Right hindlimb (tissue), 1 donor: ENCODE measurements around the gene FEZF1.
A peak's percentile ranks its signal among the peaks of the same experiment; 100 is the strongest.
"Not testable (repeated sequence)": the region's sequence is repeated elsewhere in the genome, so short reads cannot be mapped to it uniquely, and the experiment has no call there.

ENCODE experiments used
- DNase-seq: peaks from one replicate; pipeline ENCODE4 v3.0.0-alpha.2; 2018

The FEZF1 gene

DNA sequence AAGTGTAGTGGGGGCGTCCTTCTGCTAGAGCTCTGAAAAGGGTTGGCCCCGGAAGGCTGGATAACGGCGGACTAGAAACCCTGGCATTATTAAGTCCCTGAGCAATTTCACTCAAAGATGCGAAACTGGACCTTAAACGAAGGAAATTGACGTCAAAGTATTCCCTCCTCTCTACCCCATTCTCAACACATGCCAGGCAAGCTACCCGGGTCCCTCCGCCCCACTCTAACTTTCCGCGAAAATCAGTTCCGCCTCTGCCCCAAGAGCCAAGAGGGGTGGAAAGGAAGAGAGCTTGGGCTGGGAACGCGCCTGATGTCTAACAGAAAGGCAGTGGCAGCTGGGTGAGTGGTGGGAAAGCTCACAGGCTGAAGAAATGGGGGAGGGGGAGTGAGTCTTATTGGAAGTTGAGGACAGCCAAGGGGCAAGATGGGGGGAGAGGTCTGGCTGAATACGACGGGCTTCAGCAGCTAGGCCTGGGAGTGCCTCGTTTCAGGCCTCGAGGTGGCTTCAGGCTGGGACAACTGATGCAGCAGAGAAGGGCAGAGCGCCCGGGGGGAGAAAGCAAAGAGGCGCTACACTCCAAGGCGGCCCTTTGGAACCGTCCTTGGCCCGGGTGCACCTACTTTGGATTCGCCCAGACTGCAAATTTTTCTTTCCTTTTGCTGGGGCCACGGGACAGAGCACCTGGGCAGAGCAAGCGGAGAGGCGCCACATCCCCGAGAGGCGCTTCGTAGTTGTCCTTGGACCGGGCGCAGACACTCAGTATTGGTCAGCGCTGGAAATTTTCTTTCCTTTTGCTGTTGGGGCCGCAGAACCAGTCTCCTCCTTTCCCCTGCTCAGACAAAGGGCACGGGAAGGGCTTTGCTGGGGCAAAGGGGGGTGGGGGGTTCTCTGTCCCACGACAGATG is 2.0 kb upstream of the FEZF1 start:
- DNase-seq = peak; percentile 18

DNA sequence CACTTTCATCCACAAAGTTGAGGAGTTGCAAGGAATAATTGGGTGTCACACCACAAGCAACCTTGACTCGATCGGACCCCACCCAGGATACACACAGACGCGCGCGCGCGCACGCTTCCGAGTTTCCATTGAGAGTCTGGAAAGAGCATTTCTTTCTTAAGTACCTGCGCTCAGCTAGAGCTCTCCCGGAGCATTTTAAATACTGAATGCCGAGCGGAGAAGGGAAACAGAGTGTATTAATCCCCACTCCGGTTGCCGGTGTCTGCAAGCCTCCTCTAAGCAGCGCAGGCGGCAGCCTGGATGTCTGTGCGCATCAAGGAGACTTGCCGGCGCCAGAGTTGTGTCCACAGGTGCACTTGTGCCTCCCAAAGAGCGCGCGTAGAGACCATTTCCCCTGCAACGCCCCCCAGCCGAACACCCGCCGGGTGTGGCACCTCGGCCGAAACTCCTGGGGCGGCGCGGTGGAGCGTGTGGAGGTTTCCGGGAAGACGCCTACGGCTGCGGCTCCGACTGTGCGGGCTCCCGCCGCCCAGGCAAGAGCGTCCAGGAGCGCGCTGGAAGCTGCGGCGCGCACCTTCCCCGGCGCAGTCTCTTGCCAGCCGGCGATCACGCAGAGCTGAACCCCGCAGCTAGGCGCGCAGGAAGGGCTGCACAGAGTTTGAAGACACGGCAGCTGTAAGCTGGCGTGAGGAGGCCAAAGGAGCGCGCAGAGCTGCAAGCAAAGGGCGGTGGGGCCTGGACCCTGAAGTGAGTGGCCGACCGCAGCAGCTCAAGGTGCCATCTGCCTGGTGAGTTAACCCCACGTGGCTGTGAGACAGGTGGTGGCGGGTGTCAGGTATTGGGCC is 1.1 kb upstream of the FEZF1 start:
- peak; percentile 20 for DNase-seq

DNA sequence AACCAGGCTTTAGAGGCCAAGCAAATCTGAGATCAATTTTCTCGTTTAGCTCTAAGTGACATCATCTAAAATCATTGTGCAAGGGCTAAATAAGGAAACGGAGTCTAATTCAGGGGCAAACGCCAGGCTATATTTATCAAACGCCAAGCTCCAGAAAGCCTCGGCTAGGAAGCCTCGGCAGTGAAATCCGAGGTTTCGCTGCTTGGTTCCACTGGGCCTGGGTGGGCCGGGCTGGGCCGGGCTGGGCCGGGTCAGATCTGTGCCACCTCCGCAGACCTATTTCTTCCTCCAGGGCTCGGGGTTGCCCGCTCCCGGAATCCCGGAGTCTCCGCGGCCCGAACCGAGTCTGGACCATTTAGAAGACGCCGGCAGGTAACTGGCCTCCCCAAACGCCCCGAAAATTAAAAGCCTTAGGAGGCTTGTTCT is 459 bp upstream of the FEZF1 start:
- no peak for DNase-seq

DNA sequence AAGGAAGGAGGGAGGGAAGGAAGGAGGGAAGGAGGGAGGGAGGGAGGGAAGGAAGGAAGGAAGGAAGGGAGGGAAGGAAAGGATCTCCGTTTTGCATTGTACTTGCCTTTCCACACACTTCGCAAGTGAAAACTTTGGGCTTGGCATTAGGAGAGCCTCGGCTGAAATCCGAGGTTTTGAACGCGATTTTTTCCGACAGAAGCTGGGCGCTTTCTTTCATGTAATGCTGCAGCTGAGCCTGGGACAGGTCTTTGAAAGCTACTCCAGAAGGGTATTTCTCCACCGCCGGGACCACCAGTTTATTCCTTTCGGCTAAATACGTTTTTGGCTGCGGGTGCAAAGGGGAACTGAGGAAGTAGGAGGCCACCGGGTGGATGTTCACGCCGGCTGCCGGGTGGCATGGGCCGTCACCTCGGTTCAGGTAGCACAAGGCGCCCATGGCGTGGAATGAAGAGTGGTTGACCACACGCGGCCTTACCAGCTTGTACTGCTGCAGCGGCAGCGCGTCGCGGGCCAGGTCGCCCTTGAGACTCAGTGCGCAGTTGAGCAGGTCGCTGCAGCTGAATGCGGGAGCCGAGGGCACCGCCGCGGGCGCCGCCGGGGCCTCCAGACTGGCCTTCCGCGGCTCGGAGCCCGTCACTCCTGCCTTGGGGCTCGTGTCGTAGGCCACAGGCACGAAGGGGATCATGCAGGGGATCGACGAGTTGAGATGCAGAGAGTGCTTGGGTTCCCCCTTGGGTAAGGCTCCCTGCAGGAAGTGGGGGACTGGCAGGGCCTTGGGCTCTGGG is 825 bp downstream of the FEZF1 start:
- peak; percentile 22 for DNase-seq

DNA sequence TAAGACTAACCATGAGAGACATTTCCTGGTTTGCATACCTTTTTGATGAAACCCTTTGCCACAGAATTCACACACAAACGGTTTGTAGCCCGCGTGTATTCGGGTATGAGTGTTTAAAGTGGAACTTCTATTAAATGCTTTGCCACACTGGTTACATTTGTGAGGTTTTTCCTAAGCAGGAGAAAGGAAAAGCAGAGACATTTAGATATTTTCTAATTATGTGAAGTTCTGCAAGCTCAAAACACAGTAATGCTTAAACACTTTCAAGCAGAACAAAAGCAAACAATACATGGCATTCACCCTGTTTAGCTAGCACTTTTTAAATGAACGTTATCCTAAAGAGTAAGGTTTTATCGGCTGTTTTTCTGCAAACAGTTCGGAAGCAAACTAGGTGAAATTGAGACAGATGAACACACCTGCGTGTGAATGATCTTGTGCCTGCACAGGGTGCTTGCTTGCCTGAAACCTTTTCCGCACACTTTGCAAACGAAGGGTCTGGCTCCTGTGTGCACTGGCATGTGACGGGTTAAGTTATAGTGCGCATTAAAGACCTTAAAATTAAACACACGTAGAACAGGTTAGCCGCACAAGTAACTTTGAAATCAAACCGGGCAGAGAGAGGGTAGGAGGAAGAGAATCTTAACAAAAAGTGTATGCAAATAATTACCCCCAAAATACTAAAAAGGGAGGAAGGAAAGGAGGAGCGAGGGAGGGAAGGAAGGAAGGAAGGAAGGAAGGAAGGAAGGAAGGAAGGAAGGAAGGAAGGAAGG is 1.6 kb downstream of the FEZF1 start:
- no peak for DNase-seq

DNA sequence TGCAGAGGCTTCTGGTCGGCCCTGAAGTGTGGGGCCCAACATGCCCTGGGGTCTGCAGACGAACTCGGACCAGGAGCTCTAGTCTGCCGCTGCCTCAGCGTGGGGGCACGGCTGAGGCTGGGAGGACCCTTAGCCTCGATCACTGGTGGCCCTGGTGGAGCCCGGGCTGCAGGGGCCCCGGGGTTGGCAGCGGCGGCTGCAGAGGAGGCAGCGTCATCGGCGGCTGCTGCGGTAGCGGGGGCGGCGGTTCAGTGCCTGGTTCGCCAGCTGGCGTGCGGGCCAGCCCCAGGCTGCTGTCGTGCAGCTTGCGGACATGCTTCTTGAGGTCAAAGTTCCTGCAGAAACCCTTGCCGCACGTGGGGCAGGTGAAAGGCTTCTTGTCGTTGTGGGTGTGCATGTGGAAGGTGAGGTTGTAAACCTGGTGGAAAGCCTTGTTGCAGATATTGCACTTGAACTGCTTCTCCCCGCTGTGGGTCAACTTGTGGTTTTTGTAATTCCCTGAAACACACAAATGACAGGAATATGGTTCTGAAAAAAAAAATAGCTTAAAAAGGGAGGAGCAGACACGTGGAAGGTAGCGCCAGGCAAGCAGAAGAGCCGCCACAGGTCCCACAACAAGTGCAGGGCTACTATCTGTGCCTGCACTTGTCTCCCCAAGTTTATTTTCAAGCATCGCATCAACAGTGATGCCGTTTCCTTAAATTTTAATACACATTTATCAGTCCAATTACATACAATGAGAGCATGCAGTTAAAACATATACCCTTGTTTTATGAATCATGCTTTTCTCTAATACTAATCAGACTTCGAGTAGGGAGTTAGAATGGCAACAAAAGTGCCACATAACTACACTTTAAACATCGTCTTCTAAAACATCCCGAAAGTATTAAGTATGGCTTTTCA is 2.4 kb downstream of the FEZF1 start:
- peak; percentile 22 for DNase-seq

DNA sequence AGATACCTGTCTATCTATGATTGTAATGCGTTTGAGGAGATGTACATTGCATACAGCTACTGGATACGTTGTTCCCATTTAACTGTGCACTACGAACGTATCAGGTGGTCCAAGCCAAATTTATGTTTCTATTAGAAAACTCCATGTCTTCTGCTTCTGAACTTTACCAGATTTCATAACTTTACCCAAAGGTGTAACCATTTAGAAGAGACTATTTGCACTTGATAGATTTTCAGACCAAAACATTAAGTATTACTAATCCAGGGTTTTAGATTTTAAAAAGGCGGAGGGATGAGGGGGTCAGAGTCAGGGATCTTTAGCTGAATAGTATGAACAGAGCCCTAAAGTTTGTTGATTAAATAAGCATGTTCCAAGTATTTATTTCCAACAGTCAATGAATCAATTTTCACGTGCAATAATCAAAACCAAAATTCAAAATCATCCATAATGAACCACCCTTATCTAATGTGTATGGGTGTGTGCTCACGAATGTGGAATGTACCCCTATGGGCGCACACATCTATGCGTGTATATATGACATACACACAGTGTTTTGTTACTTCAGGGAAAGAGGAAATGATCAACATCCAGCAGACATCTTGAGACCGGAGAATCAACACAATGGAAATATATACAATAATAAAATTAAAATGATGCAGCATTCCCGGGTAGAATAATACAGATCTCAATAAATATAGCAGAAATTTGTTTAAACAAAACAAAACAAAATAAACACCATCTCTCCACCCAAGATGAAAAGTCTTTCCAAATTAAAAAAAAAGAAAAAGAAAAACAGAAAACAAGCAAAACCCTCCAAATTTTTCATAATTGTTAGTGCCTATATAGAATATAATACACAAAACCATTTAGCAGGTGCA is 3.4 kb downstream of the FEZF1 start:
- DNase-seq = no peak

DNA sequence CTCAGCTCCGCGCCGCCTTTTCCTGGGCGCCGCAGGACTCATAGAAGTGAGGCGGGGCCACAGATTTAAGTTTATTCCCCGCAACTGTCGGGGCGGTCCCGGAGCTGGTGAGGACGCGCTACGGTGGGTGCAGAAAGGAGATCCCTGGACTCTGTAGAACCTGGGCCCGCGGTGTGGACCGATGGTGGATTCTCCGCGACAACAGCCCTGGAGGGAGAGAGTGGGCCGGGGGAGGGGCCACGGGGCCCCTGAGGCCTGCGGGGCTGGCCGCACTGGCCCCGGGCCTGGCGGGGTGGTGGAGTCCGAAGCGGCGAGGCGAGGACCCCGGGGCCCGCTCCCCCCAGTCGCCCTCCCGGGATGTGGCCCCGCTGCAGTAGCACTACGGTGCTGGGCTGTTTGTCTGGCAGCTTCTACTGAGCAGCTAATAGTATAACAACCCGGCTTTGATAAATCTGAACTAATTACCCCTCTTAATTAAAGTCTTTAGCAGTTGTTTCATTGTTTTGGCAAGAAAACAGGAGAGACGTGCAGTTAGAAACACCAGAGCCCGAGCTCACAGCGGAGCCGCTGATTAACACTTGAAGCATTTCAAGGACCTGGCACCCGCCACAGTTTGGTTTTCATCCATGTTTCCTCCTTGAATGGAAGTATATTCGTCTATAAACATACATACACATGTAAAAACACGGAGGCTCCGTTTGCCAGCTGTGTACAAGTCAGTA is 4.2 kb downstream of the FEZF1 start:
- DNase-seq = no peak

DNA sequence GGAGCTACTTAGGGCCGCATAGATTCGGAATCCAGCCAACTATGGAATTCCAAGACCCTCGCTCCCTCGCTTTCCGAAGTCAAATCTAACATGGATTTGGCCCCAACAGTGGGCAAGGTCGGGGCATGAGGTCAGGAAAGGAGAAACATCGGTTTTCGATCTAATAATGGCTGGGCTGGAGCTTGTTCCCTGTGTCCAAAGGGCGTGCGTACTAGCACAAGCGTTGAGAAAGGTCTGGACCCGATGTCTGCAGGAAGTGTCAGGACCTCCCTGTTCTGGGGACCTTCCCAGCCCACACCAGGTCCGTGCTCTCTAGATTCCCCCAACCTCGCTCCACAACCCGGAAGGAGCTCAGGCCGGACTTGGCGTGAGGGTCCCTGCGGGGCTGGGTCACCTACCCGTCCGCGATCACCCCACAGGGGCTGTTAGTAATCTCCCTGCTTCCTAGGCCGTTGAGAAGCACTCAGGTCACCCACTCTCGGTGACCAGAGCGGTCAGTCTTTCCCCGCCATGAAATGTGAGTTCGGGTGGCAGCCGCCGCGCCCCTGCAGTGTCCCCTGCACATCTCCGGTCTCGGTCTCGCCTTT is 4.8 kb downstream of the FEZF1 start:
- peak; percentile 19 for DNase-seq

DNA sequence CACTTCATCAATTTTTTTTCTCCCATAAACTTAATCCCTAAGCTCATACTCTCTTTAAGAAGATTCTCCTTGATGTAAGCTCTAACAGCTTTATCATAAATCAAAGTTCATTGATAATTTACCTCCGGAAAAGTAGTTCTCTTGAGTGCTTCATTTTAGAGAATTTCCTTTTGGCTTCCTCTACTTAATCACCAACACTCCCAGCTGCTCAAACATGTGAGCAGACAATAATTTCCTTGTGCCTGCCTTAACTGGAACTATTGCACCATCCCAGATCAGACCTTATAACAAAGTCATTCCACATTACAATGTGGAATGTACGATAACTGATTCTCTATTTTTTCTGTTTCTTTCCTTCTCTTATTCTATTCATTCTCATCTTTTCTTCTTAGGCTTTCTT is 5.9 kb downstream of the FEZF1 start:
- DNase-seq = no peak

DNA sequence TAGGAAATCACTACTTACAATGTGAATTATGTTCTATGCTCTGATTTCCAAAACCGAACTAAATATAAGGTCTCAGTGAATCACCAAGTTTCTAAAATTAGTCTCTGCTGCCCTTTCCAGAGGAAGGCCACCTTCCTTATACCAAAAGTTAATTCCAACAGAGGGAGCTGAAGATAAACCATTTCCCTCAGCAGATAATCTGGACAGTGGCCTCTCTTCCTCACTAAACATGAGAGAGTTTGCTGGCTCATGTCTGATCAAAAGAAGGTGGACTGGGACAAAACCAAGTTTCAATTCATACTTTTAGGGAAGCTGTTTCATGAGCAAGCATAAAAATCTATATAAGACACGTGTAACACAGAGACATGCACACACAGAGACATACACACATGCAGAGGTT is 6.4 kb downstream of the FEZF1 start:
- no peak for DNase-seq

DNA sequence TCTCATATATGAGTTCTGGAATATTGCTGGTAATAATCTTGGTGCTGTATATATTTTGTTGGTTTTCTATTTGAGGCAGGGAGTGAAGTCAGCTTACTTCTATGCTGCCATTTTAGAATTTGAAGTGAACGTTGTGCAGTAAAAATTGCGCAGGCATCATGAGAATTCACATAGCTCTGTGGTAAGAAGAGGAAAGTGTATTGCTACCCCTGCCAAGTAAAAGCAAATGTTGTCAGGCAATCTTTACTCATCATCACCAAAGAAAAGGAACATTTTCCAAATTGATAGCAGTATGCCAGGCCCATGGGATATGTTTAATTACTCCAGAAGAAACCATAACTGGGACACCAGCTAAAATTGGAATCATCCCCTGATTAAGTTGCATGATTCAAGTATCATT is 13.4 kb downstream of the FEZF1 start:
- DNase-seq = no peak

DNA sequence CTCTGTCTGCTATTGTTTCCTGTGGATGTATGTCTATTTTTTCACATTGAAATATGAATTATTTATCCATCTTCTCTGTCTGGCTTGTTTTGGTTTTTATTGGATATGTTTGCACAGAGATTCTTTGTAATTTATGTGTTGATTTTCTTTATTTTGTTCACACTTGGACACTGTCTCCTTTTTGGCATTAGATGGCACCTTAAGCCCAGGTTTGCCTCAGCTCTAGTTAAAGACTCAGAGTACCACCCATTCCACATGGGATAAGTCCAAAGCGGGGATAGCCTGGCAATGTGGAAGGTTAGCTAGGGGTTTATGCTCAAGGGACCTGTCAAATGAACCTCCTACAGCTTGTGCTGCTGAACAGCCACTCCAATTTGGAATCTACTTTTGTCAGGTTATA is 14.1 kb downstream of the FEZF1 start:
- DNase-seq = no peak

DNA sequence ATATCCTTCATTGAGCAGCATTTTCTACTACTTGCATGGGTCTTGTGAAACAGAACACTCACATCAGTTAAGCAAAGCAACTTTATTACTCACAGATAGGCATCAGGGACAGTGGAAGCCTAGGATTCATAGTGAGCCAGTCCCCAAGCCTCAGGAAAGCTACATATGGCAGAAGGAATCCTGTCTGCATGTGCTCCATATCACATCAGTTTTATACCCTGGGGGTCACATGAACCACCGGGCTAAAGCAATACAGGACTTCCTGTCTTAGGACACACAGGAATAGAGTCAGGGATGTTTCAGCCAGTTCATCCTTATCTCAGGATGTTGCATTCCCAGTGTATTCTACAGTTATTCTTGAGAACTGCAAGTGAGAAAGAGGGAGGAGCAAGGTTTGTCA is 15.1 kb downstream of the FEZF1 start:
- DNase-seq = no peak

DNA sequence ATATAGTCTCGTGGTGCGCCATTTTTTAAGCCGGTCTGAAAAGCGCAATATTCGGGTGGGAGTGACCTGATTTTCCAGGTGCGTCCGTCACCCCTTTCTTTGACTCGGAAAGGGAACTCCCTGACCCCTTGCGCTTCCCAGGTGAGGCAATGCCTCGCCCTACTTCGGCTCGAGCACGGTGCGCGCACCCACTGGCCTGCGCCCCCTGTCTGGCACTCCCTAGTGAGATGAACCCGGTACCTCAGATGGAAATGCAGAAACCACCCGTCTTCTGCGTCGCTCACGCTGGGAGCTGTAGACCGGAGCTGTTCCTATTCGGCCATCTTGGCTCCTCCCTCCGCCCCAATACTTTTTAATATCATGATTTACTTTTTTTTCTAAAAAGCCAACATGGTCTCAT is 19.9 kb downstream of the FEZF1 start:
- DNase-seq = not testable (repeated sequence)

DNA sequence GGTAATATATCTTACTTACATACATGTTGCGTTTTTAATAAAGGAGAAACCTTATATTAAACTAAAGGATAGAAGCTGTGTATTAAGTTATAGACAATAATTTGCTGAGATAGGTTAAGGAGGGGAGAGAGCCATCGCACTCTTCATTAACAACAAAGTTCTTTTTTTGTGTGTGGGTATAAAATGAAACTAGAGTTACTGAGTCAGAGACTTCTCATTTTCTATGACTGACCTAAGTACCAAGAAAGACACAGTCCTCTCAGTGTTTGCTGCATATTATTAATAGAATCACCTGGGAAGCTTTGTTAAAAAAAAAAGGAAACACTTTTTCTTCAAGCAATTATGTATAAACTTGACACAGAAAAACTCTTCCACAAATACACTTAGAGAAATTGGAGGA is 31.4 kb downstream of the FEZF1 start:
- no peak for DNase-seq

DNA sequence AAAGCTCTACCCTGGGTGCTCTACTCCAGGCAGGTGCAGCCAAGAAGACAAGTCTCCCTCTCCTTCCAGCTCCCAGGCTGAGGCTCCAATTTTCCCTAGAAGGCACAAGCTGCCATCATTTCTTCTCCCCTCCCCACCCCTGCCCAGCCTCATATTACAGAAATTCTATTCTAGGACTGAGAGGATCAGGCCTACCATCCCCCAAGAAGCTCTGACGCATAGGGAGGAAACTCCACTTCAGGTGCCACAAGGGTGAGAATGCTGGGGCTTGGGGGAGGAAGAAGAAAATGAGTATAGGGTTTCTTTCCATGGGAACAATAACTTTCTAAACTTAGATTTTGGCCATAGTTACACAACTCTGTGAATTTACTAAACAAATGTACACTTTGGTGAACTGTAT is 35.3 kb downstream of the FEZF1 start:
- DNase-seq = no peak

DNA sequence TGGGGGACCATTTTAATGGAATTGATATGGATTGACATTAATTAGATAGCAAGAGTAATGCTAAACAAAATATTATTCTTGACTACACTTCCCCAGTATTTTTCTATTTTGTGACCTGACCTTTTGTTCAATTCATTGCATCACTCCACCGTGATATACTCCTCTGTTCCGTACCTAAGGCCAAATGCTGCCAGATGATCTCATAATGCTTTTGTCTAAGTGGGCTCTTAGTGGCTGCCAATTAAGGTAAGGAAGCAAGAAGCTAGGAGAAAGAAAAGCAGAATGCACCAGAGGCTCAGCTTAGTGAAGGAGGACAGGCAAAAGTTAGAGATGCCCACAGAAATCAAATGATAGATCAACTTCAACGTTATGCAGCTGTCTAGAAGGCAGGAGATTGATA is 36.4 kb downstream of the FEZF1 start:
- no peak for DNase-seq

DNA sequence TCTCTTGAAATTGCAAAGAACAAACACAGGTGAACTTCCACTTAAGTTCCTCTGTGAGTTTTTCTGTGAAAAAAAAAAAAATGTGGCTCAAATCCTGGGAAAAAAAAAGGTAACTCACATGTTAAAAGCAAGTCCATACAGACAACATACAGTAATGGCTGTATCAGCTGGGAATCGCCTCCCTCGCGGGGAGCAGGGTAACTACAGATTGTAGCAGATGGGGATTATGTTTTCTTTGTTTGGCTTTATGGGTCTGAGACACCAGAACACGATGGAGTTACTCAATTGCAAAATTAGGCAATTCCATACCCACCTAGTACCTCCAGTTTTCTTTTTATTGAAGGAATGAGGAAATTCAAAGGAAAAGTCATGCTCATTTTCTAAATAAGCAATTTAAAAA is 42.3 kb downstream of the FEZF1 start:
- DNase-seq = no peak
